Neuronal stem cell (in vitro differentiated cells): ENCODE results near the gene CCT3.
"Not testable (repeated sequence)": the region's sequence is repeated elsewhere in the genome, so short reads cannot be mapped to it uniquely, and the experiment has no call there.

Experiments
- DNase-seq: peaks from one replicate; pipeline ENCODE4 v3.0.0-alpha.2; 2013; ENCODE audit warnings: low spot score
- H2AFZ ChIP-seq: one replicate; pipeline ENCODE4 v1.6.1; 2013; ENCODE audit warnings: mild to moderate bottlenecking, low read length, inconsistent platforms
- H2AK5ac ChIP-seq: 2 replicates; pipeline ENCODE4 v1.6.1; 2013; ENCODE audit warnings: low read depth, mild to moderate bottlenecking, inconsistent platforms, low read length, moderate library complexity, mixed read lengths
- H2BK120ac ChIP-seq: 2 replicates; pipeline ENCODE4 v1.6.1; 2013; ENCODE audit warnings: low read depth, mild to moderate bottlenecking, inconsistent platforms, low read length, moderate library complexity, mixed read lengths
- H2BK12ac ChIP-seq: one replicate; pipeline ENCODE4 v1.6.1; 2013; ENCODE audit warnings: low read length, inconsistent platforms
- H2BK15ac ChIP-seq: 2 replicates; pipeline ENCODE4 v1.6.1; 2013; ENCODE audit warnings: mild to moderate bottlenecking, low read length, inconsistent platforms, mixed read lengths
- H2BK5ac ChIP-seq: one replicate; pipeline ENCODE4 v1.6.1; 2013; ENCODE audit warnings: inconsistent platforms, mild to moderate bottlenecking, low read length, moderate library complexity
- H3K14ac ChIP-seq: one replicate; pipeline ENCODE4 v1.6.1; 2013; ENCODE audit warnings: low read length, inconsistent platforms
- H3K18ac ChIP-seq: 2 replicates; pipeline ENCODE4 v1.6.1; 2013; ENCODE audit warnings: low read length, inconsistent platforms
- H3K23ac ChIP-seq: 2 replicates; pipeline ENCODE4 v1.6.1; 2013; ENCODE audit warnings: low read depth, mild to moderate bottlenecking, mixed read lengths, low read length, inconsistent platforms; ENCODE audit not compliant: poor library complexity
- H3K27ac ChIP-seq: replicated peaks from 3 replicates; pipeline ENCODE4 v1.5.1; 2013; ENCODE audit warnings: low read length, inconsistent platforms
- H3K27me3 ChIP-seq, 3 experiments: 2 replicates each; pipeline ENCODE4 v1.6.1; 2013; ENCODE audit warnings: low read length in 3 of 3, mild to moderate bottlenecking in 2 of 3, inconsistent platforms in 1 of 3, low read depth in 1 of 3, mixed read lengths in 1 of 3, moderate library complexity in 1 of 3; ENCODE audit not compliant: control insufficient read depth in 3 of 3, insufficient read depth in 3 of 3
- H3K36me3 ChIP-seq, 2 donors: replicated peaks in 1 of 2; 2 replicates each; pipeline ENCODE4 v1.6.1; 2013; ENCODE audit warnings: low read length in 2 of 2; ENCODE audit not compliant: control insufficient read depth in 2 of 2, insufficient read depth in 2 of 2
- H3K4ac ChIP-seq: 2 replicates; pipeline ENCODE4 v1.6.1; 2013; ENCODE audit warnings: inconsistent platforms, mild to moderate bottlenecking, low read length, moderate library complexity
- H3K4me1 ChIP-seq, 2 donors: 1 replicate in 1 of 2; 2 replicates in 1 of 2; pipeline ENCODE4 v1.6.1; 2013; ENCODE audit warnings: low read length in 2 of 2, low read depth in 1 of 2; ENCODE audit not compliant: control insufficient read depth in 2 of 2, insufficient read depth in 1 of 2
- H3K4me2 ChIP-seq: one replicate; pipeline ENCODE4 v1.6.1; 2013; ENCODE audit warnings: mild to moderate bottlenecking, low read length, inconsistent platforms; ENCODE audit not compliant: insufficient read depth, poor library complexity, severe bottlenecking
- H3K4me3 ChIP-seq, 2 donors: 2 replicates each; pipeline ENCODE4 v1.5.1; 2013; ENCODE audit warnings: low read length in 2 of 2, mild to moderate bottlenecking in 2 of 2, inconsistent platforms in 1 of 2, moderate library complexity in 1 of 2
- H3K79me1 ChIP-seq: one replicate; pipeline ENCODE4 v1.6.1; 2013; ENCODE audit warnings: low read depth, mild to moderate bottlenecking, inconsistent platforms, low read length, moderate library complexity
- H3K9ac ChIP-seq: one replicate; pipeline ENCODE4 v1.6.1; 2013; ENCODE audit warnings: mild to moderate bottlenecking, low read depth, low read length, inconsistent platforms; ENCODE audit not compliant: poor library complexity
- H3K9me3 ChIP-seq, 2 donors: replicated peaks in 1 of 2; 2 replicates each; pipeline versions ENCODE3 to v1.6.1; 2013; ENCODE audit warnings: low read length in 2 of 2, mild to moderate bottlenecking in 2 of 2, inconsistent platforms in 1 of 2, low read depth in 1 of 2, mixed read lengths in 1 of 2, moderate library complexity in 1 of 2; ENCODE audit not compliant: control insufficient read depth in 2 of 2, insufficient read depth in 1 of 2
- H4K8ac ChIP-seq: one replicate; pipeline ENCODE4 v1.6.1; 2013; ENCODE audit warnings: low read depth, mild to moderate bottlenecking, inconsistent platforms, low read length, moderate library complexity
- H4K91ac ChIP-seq: one replicate; pipeline ENCODE4 v1.6.1; 2013; ENCODE audit warnings: low read length, low read depth, mild to moderate bottlenecking, inconsistent platforms; ENCODE audit not compliant: poor library complexity
- WGBS, 2 donors: extraction: QIAGEN DNeasy Blood & Tissue Kit; methylation state at CpG; one replicate each; pipeline ENCODE4 v1.1.7; 2013; ENCODE audit warnings: missing lambda C conversion rate in 2 of 2, mixed read lengths in 1 of 2; ENCODE audit not compliant: insufficient read length in 2 of 2, insufficient replicate concordance in 1 of 2; ENCODE audit errors: extremely low coverage in 2 of 2; 5-methylcytosine and 5-hydroxymethylcytosine counted together

CCT3 gene

GRCh38 chr1:156347331-156347730 lies 9.2 kb upstream of the CCT3 start:
- Histone ChIP-seq H3K18ac (no peak overlapping the region), H3K27ac (no peak overlapping the region)

GRCh38 chr1:156346636-156347035 lies 8.5 kb upstream of the CCT3 start:
- DNase-seq, result no peak
- H3K36me3 ChIP-seq, result no peaks in the 10 kb centered on the region

More at GRCh38 chr1:156347331-156347730, 9.2 kb upstream of the CCT3 start:
- Histone ChIP-seq H3K9me3 (no peaks in the 10 kb centered on the region), H2BK12ac (no peak overlapping the region), H2BK5ac (no peak overlapping the region), H3K79me1 (no peaks in the 10 kb centered on the region), H3K36me3 (no peaks in the 10 kb centered on the region), H3K27me3 (peaks cover 0 to 41% (median 0%) of the 10 kb centered on the region in 3 experiments), H3K23ac (no peak overlapping the region), H3K4me3 (no peak overlapping the region), H3K4me2 (no peak overlapping the region), H2AK5ac (no peak overlapping the region), H2AFZ (no peak overlapping the region), H2BK15ac (no peak overlapping the region), H3K14ac (no peak overlapping the region), H4K91ac (no peak overlapping the region), H4K8ac (peak overlapping the region; percentile 17), H3K9ac (no peak overlapping the region), H3K4me1 (peaks cover 0 to 2% of the 10 kb centered on the region in 2 donors), H2BK120ac (no peak overlapping the region), H3K4ac (no peak overlapping the region)
- no peak for DNase-seq
- no CpG with 5 or more reads among the region's 4 CpGs for WGBS, 2 donors

GRCh38 chr1:156346035-156346434 lies 7.9 kb upstream of the CCT3 start:
- peaks cover 0 to 41% (median 0%) of the 10 kb centered on the region in 3 experiments for H3K27me3 ChIP-seq
- not testable (repeated sequence) for H3K4me2 ChIP-seq, H3K18ac ChIP-seq, H3K4me1 ChIP-seq, H3K79me1 ChIP-seq, H2AFZ ChIP-seq, H3K9ac ChIP-seq, H3K4me3 ChIP-seq, H2BK5ac ChIP-seq, H3K27ac ChIP-seq, H2BK12ac ChIP-seq, H4K91ac ChIP-seq, H4K8ac ChIP-seq, H3K4ac ChIP-seq, H2BK120ac ChIP-seq, H2AK5ac ChIP-seq, H3K14ac ChIP-seq, DNase-seq, H2BK15ac ChIP-seq, H3K36me3 ChIP-seq, H3K23ac ChIP-seq, H3K9me3 ChIP-seq
- WGBS, 2 donors, result no CpG with 5 or more reads among the region's 2 CpGs

More at GRCh38 chr1:156346636-156347035, 8.5 kb upstream of the CCT3 start:
- no peaks in the 10 kb centered on the region for H3K79me1 ChIP-seq
- no peak overlapping the region for H2AFZ ChIP-seq
- no peak overlapping the region for H2BK120ac ChIP-seq
- no peak overlapping the region for H2BK15ac ChIP-seq
- H4K8ac ChIP-seq, result no peak overlapping the region
- no peak overlapping the region for H3K9ac ChIP-seq
- no peak overlapping the region for H3K27ac ChIP-seq
- H2AK5ac ChIP-seq, result no peak overlapping the region
- no peak overlapping the region for H3K4ac ChIP-seq
- H3K23ac ChIP-seq, result no peak overlapping the region
- peaks cover 0 to 2% of the 10 kb centered on the region in 2 donors for H3K4me1 ChIP-seq
- no peak overlapping the region for H2BK5ac ChIP-seq
- no peak overlapping the region for H4K91ac ChIP-seq
- no peak overlapping the region for H3K18ac ChIP-seq
- WGBS, 2 donors, result no CpG with 5 or more reads among the region's 2 CpGs
- H3K4me2 ChIP-seq, result no peak overlapping the region
- H2BK12ac ChIP-seq, result no peak overlapping the region
- peaks cover 0 to 43% (median 0%) of the 10 kb centered on the region in 3 experiments for H3K27me3 ChIP-seq
- H3K14ac ChIP-seq, result no peak overlapping the region
- no peak overlapping the region for H3K4me3 ChIP-seq
- no peaks in the 10 kb centered on the region for H3K9me3 ChIP-seq

- DNase-seq, result no peak
- H4K91ac ChIP-seq, result no peak overlapping the region
- no peak overlapping the region for H2BK120ac ChIP-seq
- no peak overlapping the region for H2BK5ac ChIP-seq
- no peak overlapping the region for H2BK15ac ChIP-seq
- H3K4ac ChIP-seq, result no peak overlapping the region
- no peak overlapping the region for H2AFZ ChIP-seq
- no peak overlapping the region for H3K23ac ChIP-seq
- no peak overlapping the region for H3K4me3 ChIP-seq
- H3K36me3 ChIP-seq, result no peaks in the 10 kb centered on the region
- no peak overlapping the region for H4K8ac ChIP-seq
- H3K9me3 ChIP-seq, result no peaks in the 10 kb centered on the region
- no peaks in the 10 kb centered on the region for H3K79me1 ChIP-seq
- H3K27ac ChIP-seq, result no peak overlapping the region
- H3K14ac ChIP-seq, result no peak overlapping the region
- peaks cover 0 to 2% of the 10 kb centered on the region in 2 donors for H3K4me1 ChIP-seq
- H3K9ac ChIP-seq, result no peak overlapping the region
- H2AK5ac ChIP-seq, result no peak overlapping the region
- H3K4me2 ChIP-seq, result no peak overlapping the region
- H3K27me3 ChIP-seq, result peaks cover 0 to 38% (median 0%) of the 10 kb centered on the region in 3 experiments
- H3K18ac ChIP-seq, result no peak overlapping the region
- no CpG with 5 or more reads among the region's 3 CpGs for WGBS, 2 donors
- no peak overlapping the region for H2BK12ac ChIP-seq
These were observed 6.3 kb upstream of the CCT3 start for GRCh38 chr1:156344409-156344808.
